Lung (tissue), 12 donors: ENCODE data around the gene ZFAND3. TPM values are rescaled to one million over a fixed set of nuclear protein-coding genes. Genes with fewer than 3 reads are reported as not detected.

Experiments used
- ATAC-seq: fragments of 200-7000 bp; cut with Tn5 transposase; one replicate; pipeline ENCODE4 v1.9.1; 2020; ENCODE audit warnings: moderate number of reproducible peaks; ENCODE audit not compliant: insufficient read depth, low FRiP score
- DNase-seq, 3 donors: peaks; one replicate each; pipeline ENCODE4 v3.0.0-alpha.2; 2013 to 2017
- H3K27ac ChIP-seq, 2 donors: one replicate each; pipeline ENCODE4 v1.5.1; 2013; ENCODE audit warnings: mild to moderate bottlenecking in 2 of 2, moderate library complexity in 2 of 2, control low read depth in 1 of 2, inconsistent platforms in 1 of 2, low read depth in 1 of 2, low read length in 1 of 2
- H3K27me3 ChIP-seq, 3 donors: one replicate each; pipeline ENCODE4 v1.5.1; 2013; ENCODE audit warnings: low read length in 2 of 3; ENCODE audit not compliant: control insufficient read depth in 3 of 3, insufficient read depth in 3 of 3
- H3K36me3 ChIP-seq, 4 donors: one replicate each; pipeline ENCODE4 v1.5.1; 2013; ENCODE audit warnings: low read length in 4 of 4, mild to moderate bottlenecking in 1 of 4, moderate library complexity in 1 of 4; ENCODE audit not compliant: control insufficient read depth in 4 of 4, insufficient read depth in 4 of 4
- H3K4me1 ChIP-seq, 5 donors: one replicate each; pipeline ENCODE4 v1.5.1; 2013; ENCODE audit warnings: low read length in 5 of 5, mild to moderate bottlenecking in 2 of 5, moderate library complexity in 1 of 5; ENCODE audit not compliant: control insufficient read depth in 5 of 5, insufficient read depth in 5 of 5
- H3K4me3 ChIP-seq: one replicate; pipeline ENCODE4 v1.5.1; 2013; ENCODE audit warnings: mild to moderate bottlenecking, control low read depth, moderate library complexity
- H3K9ac ChIP-seq, 2 donors: one replicate each; pipeline ENCODE4 v1.5.1; 2013; ENCODE audit warnings: low read length in 2 of 2, control low read depth in 1 of 2; ENCODE audit not compliant: insufficient read depth in 1 of 2
- H3K9me3 ChIP-seq, 4 donors: one replicate each; pipeline ENCODE4 v1.5.1; 2013; ENCODE audit warnings: low read length in 3 of 4, mild to moderate bottlenecking in 1 of 4, moderate library complexity in 1 of 4; ENCODE audit not compliant: control insufficient read depth in 4 of 4, insufficient read depth in 3 of 4
- CTCF ChIP-seq: IDR thresholded peaks from 2 replicates; pipeline ENCODE4 v1.5.1; 2012; ENCODE audit warnings: mild to moderate bottlenecking; ENCODE audit errors: control extremely low read depth, extremely low read depth
- WGBS, 2 donors: extraction: QIAGEN DNeasy Blood & Tissue Kit; methylation state at CpG; one replicate each; pipeline ENCODE4 v1.1.7; 2013; 5-methylcytosine and 5-hydroxymethylcytosine counted together
- polyA plus RNA-seq, 2 donors: library from polyadenylated mRNA; stranded (reverse); fragments of 200-250 nt; gene quantifications; one replicate each; pipeline ENCODE4 v1.2.1, GENCODE V29; 2013
- total RNA-seq, 2 donors: library from RNA; depleted of rRNA in 1 of 2; stranded (reverse); fragments of >200 nt in 1 of 2; gene quantifications; one replicate each; pipeline ENCODE4 v1.2.1, GENCODE V29; 2014 to 2021
- donor health status: control.
- donor health status: control.
- donor health status: Bipolar disorder and iron deficiency.
- donor health status: healthy.
- donor health status: DM: yes; HTN: yes; CAD: no.

ZFAND3 gene
- total and polyA plus RNA-seq, 4 donors = 27.6 to 63.6 (median 51.3) TPM

GRCh38 chr6:37897818-37898515 is 78.4 kb downstream of the ZFAND3 start:
- no peak for DNase-seq
- Histone ChIP-seq H3K4me1 (peaks cover 0 to 3% (median 0%) of the 10 kb centered on the region in 5 donors), H3K4me3 (no peak overlapping the region), H3K9me3 (no peaks in the 10 kb centered on the region), H3K27me3 (no peaks in the 10 kb centered on the region), H3K27ac (no peak overlapping the region), H3K36me3 (peaks cover 0 to 5% (median 0%) of the 10 kb centered on the region in 4 donors), H3K9ac (no peak overlapping the region)
- ATAC-seq = no peak
- no peak for TF ChIP-seq CTCF
- WGBS, 2 donors = 89 to 91% methylated on average over 4 of the region's 4 CpGs

- no peaks in the 10 kb centered on the region for H3K9me3 ChIP-seq
- ATAC-seq (no peak), DNase-seq (peak in 2 of 3 donors; percentile 65 to 74)
- WGBS, 2 donors = 78 to 83% methylated on average over 9 of the region's 9 CpGs
- no peak overlapping the region for H3K9ac ChIP-seq
- no peaks in the 10 kb centered on the region for H3K27me3 ChIP-seq
- no peaks in the 10 kb centered on the region for H3K36me3 ChIP-seq
- TF ChIP-seq CTCF = no peak
- no peak overlapping the region for H3K27ac ChIP-seq
- peaks cover 0 to 20% (median 9%) of the 10 kb centered on the region in 5 donors for H3K4me1 ChIP-seq
- H3K4me3 ChIP-seq = no peak overlapping the region
Measured at GRCh38 chr6:37903351-37904340, 84.1 kb downstream of the ZFAND3 start.

GRCh38 chr6:37904590-37904989 is 85.1 kb downstream of the ZFAND3 start:
- Histone ChIP-seq H3K27me3 (no peaks in the 10 kb centered on the region), H3K9ac (no peak overlapping the region), H3K4me3 (no peak overlapping the region), H3K4me1 (peaks cover 0 to 20% (median 9%) of the 10 kb centered on the region in 5 donors), H3K27ac (no peak overlapping the region), H3K9me3 (no peaks in the 10 kb centered on the region), H3K36me3 (no peaks in the 10 kb centered on the region)
- WGBS, 2 donors = 92 to 96% methylated on average over 3 of the region's 3 CpGs
- TF ChIP-seq CTCF = no peak
- ATAC-seq = no peak
- DNase-seq = no peak
